H1 (cell line): ENCODE data around the gene FADD. TPM values are rescaled to one million over a fixed set of nuclear protein-coding genes. Genes with fewer than 3 reads are reported as not detected.

Experiments
- CTCF ChIA-PET: fragments of 300-600 bp; sonication (Branson Sonifier 250); formaldehyde crosslinking; loops from one replicate; lab custom pipeline; 2021; ENCODE audit not compliant: partially characterized antibody; lab: Charles Lee
- POLR2A ChIA-PET: fragments of 300-600 bp; sonication (Branson Sonifier 250); formaldehyde crosslinking; loops from one replicate; lab custom pipeline; 2021; ENCODE audit warnings: inconsistent platforms; ENCODE audit not compliant: partially characterized antibody; lab: Charles Lee
- DNase-seq, 2 experiments: peaks; one replicate each; pipeline versions ENCODE4 v3.0.0 to v3.0.0-alpha.2; 2010 to 2022; ENCODE audit warnings: low spot score in 2 of 2, low read depth in 1 of 2, mixed read lengths in 1 of 2
- FAIRE-seq: peaks from 2 replicates; lab custom pipeline; 2011; peaks lifted over from hg19 to GRCh38; lab: Jason Lieb, UNC
- H2AFZ ChIP-seq: 2 replicates; pipeline ENCODE4 v1.8.1; 2012; ENCODE audit warnings: low read length, inconsistent platforms
- H2AK5ac ChIP-seq: 2 replicates; pipeline ENCODE4 v1.6.1; 2013; ENCODE audit warnings: low read depth, low read length
- H2BK120ac ChIP-seq: replicated peaks from 2 replicates; pipeline ENCODE3; 2013; ENCODE audit warnings: low read depth, low read length, inconsistent platforms
- H2BK12ac ChIP-seq: 2 replicates; pipeline ENCODE4 v1.6.1; 2013; ENCODE audit warnings: low read depth, low read length
- H2BK15ac ChIP-seq: 2 replicates; pipeline ENCODE4 v1.6.1; 2013; ENCODE audit warnings: low read length
- H2BK20ac ChIP-seq: 2 replicates; pipeline ENCODE4 v1.6.1; 2013; ENCODE audit warnings: low read length
- H2BK5ac ChIP-seq: 2 replicates; pipeline ENCODE4 v1.6.1; 2013; ENCODE audit warnings: low read depth, low read length
- H3K14ac ChIP-seq: 2 replicates; pipeline ENCODE4 v1.6.1; 2013; ENCODE audit warnings: inconsistent platforms; ENCODE audit not compliant: insufficient read length
- H3K18ac ChIP-seq: 2 replicates; pipeline ENCODE4 v1.6.1; 2013; ENCODE audit warnings: low read length; ENCODE audit errors: extremely low read depth
- H3K23ac ChIP-seq: 2 replicates; pipeline ENCODE4 v1.6.1; 2013; ENCODE audit warnings: inconsistent platforms; ENCODE audit not compliant: insufficient read length
- H3K23me2 ChIP-seq: 2 replicates; pipeline ENCODE4 v1.6.1; 2013; ENCODE audit warnings: low read depth, low read length
- H3K27ac ChIP-seq: 2 replicates; pipeline ENCODE4 v1.6.1; 2011; ENCODE audit warnings: low read depth, low read length, inconsistent platforms
- H3K27me3 ChIP-seq, 4 experiments: replicated peaks in 1 of 4; 1 replicate in 1 of 4; 2 replicates in 3 of 4; pipeline versions ENCODE4 v1.6.1 to v1.8.1; 2011 to 2013; ENCODE audit warnings: low read length in 3 of 4, mild to moderate bottlenecking in 3 of 4, inconsistent platforms in 2 of 4, mixed read lengths in 2 of 4, moderate library complexity in 1 of 4; ENCODE audit not compliant: control insufficient read depth in 3 of 4, insufficient read depth in 3 of 4; ENCODE audit errors: extremely low read depth in 1 of 4
- H3K36me3 ChIP-seq, 4 experiments: 2 replicates each; pipeline versions ENCODE4 v1.6.1 to v1.8.1; 2011 to 2013; ENCODE audit warnings: mild to moderate bottlenecking in 4 of 4, low read length in 3 of 4, moderate library complexity in 2 of 4, control low read depth in 1 of 4, inconsistent platforms in 1 of 4; ENCODE audit not compliant: insufficient read depth in 4 of 4, control insufficient read depth in 2 of 4
- H3K4ac ChIP-seq: replicated peaks from 2 replicates; pipeline ENCODE3; 2013; ENCODE audit warnings: low read length, low read depth, mixed read lengths, inconsistent platforms; ENCODE audit not compliant: insufficient read length
- H3K4me1 ChIP-seq, 4 experiments: replicated peaks in 1 of 4; 1 replicate in 1 of 4; 2 replicates in 3 of 4; pipeline versions ENCODE4 v1.6.1 to v1.8.1; 2011 to 2013; ENCODE audit warnings: low read length in 3 of 4, inconsistent platforms in 2 of 4, mixed read lengths in 1 of 4; ENCODE audit not compliant: insufficient read depth in 4 of 4, control insufficient read depth in 3 of 4
- H3K4me2 ChIP-seq, 2 experiments: 2 replicates each; pipeline versions ENCODE4 v1.6.1 to v1.8.1; 2011 to 2013; ENCODE audit warnings: low read depth in 2 of 2, low read length in 2 of 2, control low read depth in 1 of 2, inconsistent platforms in 1 of 2, mild to moderate bottlenecking in 1 of 2; ENCODE audit not compliant: insufficient read depth in 1 of 2
- H3K4me3 ChIP-seq, 4 experiments: fragments of 200-600, 300-600 bp in 1 of 4; sonication (generic), shearing (Covaris generic), sonication (Bioruptor Twin) in 1 of 4; 2 replicates each; pipeline versions ENCODE4 v1.5.1 to v1.8.1; 2011 to 2016; ENCODE audit warnings: low read length in 4 of 4, low read depth in 3 of 4, control low read depth in 2 of 4, inconsistent platforms in 2 of 4, mild to moderate bottlenecking in 2 of 4, mixed read lengths in 1 of 4, moderate library complexity in 1 of 4; ENCODE audit not compliant: insufficient read depth in 2 of 4; ENCODE audit errors: extremely low read depth in 1 of 4
- H3K56ac ChIP-seq: replicated peaks from 2 replicates; pipeline ENCODE3; 2013; ENCODE audit warnings: low read depth, mild to moderate bottlenecking, mixed read lengths, low read length, inconsistent platforms; ENCODE audit not compliant: insufficient read length
- H3K79me1 ChIP-seq: 2 replicates; pipeline ENCODE4 v1.6.1; 2013; ENCODE audit warnings: low read depth, low read length, control low read depth
- H3K79me2 ChIP-seq, 2 experiments: 2 replicates each; pipeline versions ENCODE4 v1.6.1 to v1.8.1; 2012 to 2013; ENCODE audit warnings: low read length in 2 of 2, mild to moderate bottlenecking in 2 of 2, inconsistent platforms in 1 of 2; ENCODE audit not compliant: insufficient read depth in 2 of 2, control insufficient read depth in 1 of 2
- H3K9ac ChIP-seq, 4 experiments: replicated peaks in 1 of 4; 1 replicate in 1 of 4; 2 replicates in 3 of 4; pipeline versions ENCODE4 v1.6.1 to v1.8.1; 2011 to 2013; ENCODE audit warnings: low read depth in 3 of 4, low read length in 3 of 4, control low read depth in 2 of 4, mild to moderate bottlenecking in 2 of 4, moderate library complexity in 2 of 4, inconsistent platforms in 1 of 4; ENCODE audit errors: extremely low read depth in 1 of 4
- H3K9me3 ChIP-seq, 2 experiments: 2 replicates each; pipeline versions ENCODE4 v1.6.1 to v1.8.1; 2012 to 2013; ENCODE audit warnings: mild to moderate bottlenecking in 2 of 2, moderate library complexity in 2 of 2, control low read depth in 1 of 2, inconsistent platforms in 1 of 2, low read depth in 1 of 2, low read length in 1 of 2, mixed read lengths in 1 of 2; ENCODE audit not compliant: insufficient read depth in 2 of 2
- H4K20me1 ChIP-seq, 2 experiments: replicated peaks in 1 of 2; 2 replicates each; pipeline versions ENCODE3 to v1.8.1; 2011 to 2013; ENCODE audit warnings: inconsistent platforms in 2 of 2, low read length in 2 of 2, mild to moderate bottlenecking in 1 of 2; ENCODE audit not compliant: insufficient read depth in 2 of 2, control insufficient read depth in 1 of 2
- H4K5ac ChIP-seq: 2 replicates; pipeline ENCODE4 v1.6.1; 2013; ENCODE audit warnings: low read length, low read depth, mixed read lengths, inconsistent platforms; ENCODE audit not compliant: insufficient read length
- H4K8ac ChIP-seq: 2 replicates; pipeline ENCODE4 v1.8.0; 2013; ENCODE audit warnings: mild to moderate bottlenecking, moderate library complexity, low read length, inconsistent platforms; ENCODE audit not compliant: insufficient read depth; ENCODE audit errors: extremely low read depth
- H4K91ac ChIP-seq: replicated peaks from 2 replicates; pipeline ENCODE3; 2013; ENCODE audit warnings: low read length, mixed read lengths, inconsistent platforms; ENCODE audit not compliant: insufficient read length
- CTBP2 ChIP-seq: IDR thresholded peaks from 2 replicates; pipeline ENCODE4 v1.7.0; 2011; ENCODE audit warnings: borderline replicate concordance, mild to moderate bottlenecking, moderate library complexity, mixed read lengths, low read length; ENCODE audit not compliant: insufficient read depth, insufficient read length
- GABPA ChIP-seq: IDR thresholded peaks from 2 replicates; pipeline ENCODE4 v1.6.1; 2011; ENCODE audit warnings: mild to moderate bottlenecking, low read length, moderate library complexity, borderline replicate concordance; ENCODE audit not compliant: insufficient read depth
- MAX ChIP-seq: IDR thresholded peaks from 2 replicates; pipeline ENCODE4 v1.6.1; 2012; ENCODE audit warnings: inconsistent platforms
- NANOG ChIP-seq: IDR thresholded peaks from 2 replicates; pipeline ENCODE4 v1.6.1; 2011; ENCODE audit warnings: low read length, low read depth, mild to moderate bottlenecking, inconsistent platforms; ENCODE audit not compliant: insufficient read depth, poor library complexity, severe bottlenecking
- SP2 ChIP-seq: IDR thresholded peaks from 2 replicates; pipeline ENCODE4 v1.6.1; 2012; ENCODE audit warnings: mild to moderate bottlenecking, low read length, inconsistent platforms
- TBP ChIP-seq: IDR thresholded peaks from 2 replicates; pipeline ENCODE4 v1.6.1; 2011; ENCODE audit warnings: low read depth, low read length, improper control_type of control experiment
- USF2 ChIP-seq: IDR thresholded peaks from 2 replicates; pipeline ENCODE4 v1.6.1; 2011; ENCODE audit warnings: low read length, improper control_type of control experiment
- WGBS, 2 experiments: shearing (Covaris generic) in 1 of 2; methylation state at CpG; one replicate each; pipeline versions ENCODE4 v1.1.6 to v1.1.7; 2013 to 2015; ENCODE audit warnings: low lambda C conversion rate in 2 of 2, mixed read lengths in 2 of 2, inconsistent platforms in 1 of 2, low coverage in 1 of 2, missing lambda C conversion rate in 1 of 2; ENCODE audit not compliant: insufficient replicate concordance in 2 of 2, insufficient coverage in 1 of 2, insufficient read length in 1 of 2; ENCODE audit errors: extremely low coverage in 1 of 2, missing lambda C conversion rate in 1 of 2; 5-methylcytosine and 5-hydroxymethylcytosine counted together
- polyA plus RNA-seq, 7 experiments: library from polyadenylated mRNA; depleted of rRNA in 3 of 7; stranded (reverse) in 5 of 7; unstranded in 2 of 7; fragments of >200 nt in 5 of 7; fragments of 200-250 nt in 2 of 7; gene quantifications; 1 replicate in 5 of 7; 2 replicates in 1 of 7; 4 replicates in 1 of 7; pipeline versions ENCODE4 v1.2.1 to v1.2.3, GENCODE V29; 2011 to 2013; ENCODE audit warnings: missing spikeins in 2 of 7, mixed read lengths in 2 of 7
- total RNA-seq: library from RNA; stranded (reverse); fragmentation: NEBNext Ultra II Directional; extraction: Animal tissue kit (Norgen Biotek cat#: 25700); gene quantifications from 2 replicates; pipeline ENCODE4 v1.2.1, GENCODE V29; 2021

The FADD gene
- total and polyA plus RNA-seq, 2 of the 8 experiments (the other 6 are each of a cell fraction or from before 2014, with no cell fraction given): 29.0 to 43.9 TPM

GRCh38 chr11:70170596-70171210 lies 32.4 kb upstream of the FADD start:
- no peak overlapping the region for H2BK12ac ChIP-seq
- H3K14ac ChIP-seq: no peak overlapping the region
- no peak overlapping the region for H2AK5ac ChIP-seq
- H3K9me3 ChIP-seq: no peaks in the 10 kb centered on the region
- WGBS, 2 experiments: 87% methylated on average over 22 of the region's 22 CpGs; no CpG with 5 or more reads in 1 of the 2 experiments
- no peak for FAIRE-seq
- H3K4me3 ChIP-seq: no peak overlapping the region
- peaks cover 0 to 7% (median 2%) of the 10 kb centered on the region in 4 experiments; a peak in 4 of 7 replicates for H3K4me1 ChIP-seq
- no peak overlapping the region for H2AFZ ChIP-seq
- TF ChIP-seq NANOG (no peak), CTBP2 (no peak), TBP (no peak), MAX (no peak), USF2 (no peak), SP2 (no peak), GABPA (no peak)
- no peak overlapping the region for H3K18ac ChIP-seq
- no peak overlapping the region for H3K9ac ChIP-seq
- no peak overlapping the region for H3K4ac ChIP-seq
- ChIA-PET POLR2A (no interaction called here), CTCF (interaction anchor here (1.0 to 10.5 kb wide), 6 partner anchors 8 to 260 kb away, joined by 3 to 78 read pairs (median 4); no protein-coding TSS in a partner anchor)
- no peak overlapping the region for H2BK120ac ChIP-seq
- no peaks in the 10 kb centered on the region for H3K79me2 ChIP-seq
- no peaks in the 10 kb centered on the region for H3K36me3 ChIP-seq
- H3K27me3 ChIP-seq: no peaks in the 10 kb centered on the region; a peak in 1 of 7 replicates
- H3K4me2 ChIP-seq: no peak overlapping the region
- no peaks in the 10 kb centered on the region for H4K20me1 ChIP-seq
- H3K23me2 ChIP-seq: no peaks in the 10 kb centered on the region
- no peak overlapping the region; the same call in 1 of the 2 replicates for H2BK5ac ChIP-seq
- H4K5ac ChIP-seq: no peak overlapping the region
- no peak overlapping the region for H3K23ac ChIP-seq
- H3K79me1 ChIP-seq: no peaks in the 10 kb centered on the region
- no peak overlapping the region for H2BK15ac ChIP-seq
- DNase-seq: no peak
- H3K27ac ChIP-seq: no peak overlapping the region
- no peak overlapping the region for H3K56ac ChIP-seq
- H4K91ac ChIP-seq: no peak overlapping the region
- no peak overlapping the region for H2BK20ac ChIP-seq
- H4K8ac ChIP-seq: no peak overlapping the region
